ENCODE measurements around the gene SFMBT1. TPM values are rescaled to one million over a fixed set of nuclear protein-coding genes. Genes with fewer than 3 reads are reported as not detected.

The SFMBT1 gene
- total and polyA plus RNA-seq, 2 donors from 2014 or later: 3.4 to 16.0 TPM

- Histone ChIP-seq H3K36me3 (ENCODE audit: control insufficient read depth in 2 of 3, insufficient read depth in 3 of 3, low read length in 3 of 3) (no peaks in the 10 kb centered on the region), H3K27me3 (ENCODE audit: control insufficient read depth, insufficient read depth, low read length) (no peaks in the 10 kb centered on the region), H3K9ac (ENCODE audit: low read length in 3 of 3) (no peak overlapping the region), H3K4me1 (ENCODE audit: control insufficient read depth in 2 of 3, insufficient read depth in 2 of 3, low read depth in 1 of 3, low read length in 3 of 3) (no peaks in the 10 kb centered on the region), H3K27ac (ENCODE audit: low read depth in 2 of 2, low read length in 2 of 2) (no peak overlapping the region), H3K4me3 (ENCODE audit: low read length in 3 of 3) (no peak overlapping the region), H3K9me3 (ENCODE audit: control insufficient read depth in 2 of 3, insufficient read depth in 1 of 3, low read length in 3 of 3) (no peaks in the 10 kb centered on the region)
- intact Hi-C loops (cut with DNase I): no loop called here
- no peak for TF ChIP-seq CTCF (IDR thresholded peaks at IDR 0.05; ENCODE audit: borderline replicate concordance, extremely low read depth, insufficient read depth)
- FAIRE-seq: no peak
- DNase-seq: no peak
These were observed 36.9 kb upstream of the SFMBT1 start for GRCh38 chr3:53082736-53083135.

GRCh38 chr3:53081318-53081717 is 35.4 kb upstream of the SFMBT1 start:
- intact Hi-C loops (cut with DNase I): no loop called here
- TF ChIP-seq CTCF (IDR thresholded peaks at IDR 0.05; ENCODE audit: borderline replicate concordance, extremely low read depth, insufficient read depth): no peak
- no peak overlapping the region for H3K9ac ChIP-seq (ENCODE audit: low read length in 3 of 3)
- H3K9me3 ChIP-seq (ENCODE audit: control insufficient read depth in 2 of 3, insufficient read depth in 1 of 3, low read length in 3 of 3): no peaks in the 10 kb centered on the region
- H3K4me1 ChIP-seq (ENCODE audit: control insufficient read depth in 2 of 3, insufficient read depth in 2 of 3, low read depth in 1 of 3, low read length in 3 of 3): no peaks in the 10 kb centered on the region
- FAIRE-seq: no peak
- H3K27me3 ChIP-seq (ENCODE audit: control insufficient read depth, insufficient read depth, low read length): no peaks in the 10 kb centered on the region
- no peaks in the 10 kb centered on the region for H3K36me3 ChIP-seq (ENCODE audit: control insufficient read depth in 2 of 3, insufficient read depth in 3 of 3, low read length in 3 of 3)
- no peak overlapping the region for H3K27ac ChIP-seq (ENCODE audit: low read depth in 2 of 2, low read length in 2 of 2)
- DNase-seq: no peak
- no peak overlapping the region for H3K4me3 ChIP-seq (ENCODE audit: low read length in 3 of 3)

GRCh38 chr3:53080612-53081205 is 34.8 kb upstream of the SFMBT1 start:
- no peak overlapping the region for H3K27ac ChIP-seq (ENCODE audit: low read depth in 2 of 2, low read length in 2 of 2)
- intact Hi-C loops (cut with DNase I): no loop called here
- no peaks in the 10 kb centered on the region for H3K27me3 ChIP-seq (ENCODE audit: control insufficient read depth, insufficient read depth, low read length)
- FAIRE-seq: no peak
- DNase-seq: no peak
- TF ChIP-seq CTCF (IDR thresholded peaks at IDR 0.05; ENCODE audit: borderline replicate concordance, extremely low read depth, insufficient read depth): no peak
- H3K4me3 ChIP-seq (ENCODE audit: low read length in 3 of 3): no peak overlapping the region
- H3K9me3 ChIP-seq (ENCODE audit: control insufficient read depth in 2 of 3, insufficient read depth in 1 of 3, low read length in 3 of 3): no peaks in the 10 kb centered on the region
- no peaks in the 10 kb centered on the region for H3K4me1 ChIP-seq (ENCODE audit: control insufficient read depth in 2 of 3, insufficient read depth in 2 of 3, low read depth in 1 of 3, low read length in 3 of 3)
- no peaks in the 10 kb centered on the region for H3K36me3 ChIP-seq (ENCODE audit: control insufficient read depth in 2 of 3, insufficient read depth in 3 of 3, low read length in 3 of 3)
- no peak overlapping the region for H3K9ac ChIP-seq (ENCODE audit: low read length in 3 of 3)
